ENCODE results near the gene RC3H1.

DNA sequence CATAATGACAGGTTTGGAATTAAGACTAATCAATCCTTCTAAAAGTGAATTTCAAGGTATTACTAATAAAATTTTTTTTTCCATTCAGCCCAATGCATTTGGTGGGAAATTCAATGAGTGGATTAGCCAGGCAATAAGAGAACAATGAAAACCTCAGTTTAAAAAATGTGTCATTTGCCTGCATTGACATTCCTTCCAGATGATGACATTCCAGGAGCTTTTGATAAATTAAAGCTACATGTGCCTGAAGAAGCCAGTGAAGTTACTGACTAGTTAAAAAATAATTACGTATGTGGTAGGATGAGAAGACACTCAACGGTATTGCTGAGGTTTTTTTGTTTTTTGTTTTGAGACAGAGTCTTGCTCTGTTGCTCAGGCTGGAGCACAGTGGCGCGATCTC lies 37.9 kb upstream of the RC3H1 start:
- TF ChIP-seq, protein P1, sequence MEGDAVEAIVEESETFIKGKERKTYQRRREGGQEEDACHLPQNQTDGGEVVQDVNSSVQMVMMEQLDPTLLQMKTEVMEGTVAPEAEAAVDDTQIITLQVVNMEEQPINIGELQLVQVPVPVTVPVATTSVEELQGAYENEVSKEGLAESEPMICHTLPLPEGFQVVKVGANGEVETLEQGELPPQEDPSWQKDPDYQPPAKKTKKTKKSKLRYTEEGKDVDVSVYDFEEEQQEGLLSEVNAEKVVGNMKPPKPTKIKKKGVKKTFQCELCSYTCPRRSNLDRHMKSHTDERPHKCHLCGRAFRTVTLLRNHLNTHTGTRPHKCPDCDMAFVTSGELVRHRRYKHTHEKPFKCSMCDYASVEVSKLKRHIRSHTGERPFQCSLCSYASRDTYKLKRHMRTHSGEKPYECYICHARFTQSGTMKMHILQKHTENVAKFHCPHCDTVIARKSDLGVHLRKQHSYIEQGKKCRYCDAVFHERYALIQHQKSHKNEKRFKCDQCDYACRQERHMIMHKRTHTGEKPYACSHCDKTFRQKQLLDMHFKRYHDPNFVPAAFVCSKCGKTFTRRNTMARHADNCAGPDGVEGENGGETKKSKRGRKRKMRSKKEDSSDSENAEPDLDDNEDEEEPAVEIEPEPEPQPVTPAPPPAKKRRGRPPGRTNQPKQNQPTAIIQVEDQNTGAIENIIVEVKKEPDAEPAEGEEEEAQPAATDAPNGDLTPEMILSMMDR (IDR thresholded peaks at IDR 0.05), result no peak
- no peak for TF ChIP-seq POLR2A (IDR thresholded peaks at IDR 0.05)
